Fibroblast of peridontal ligament (primary cell): Measurements from ENCODE around the gene GCC1.

Experiments used
- DNase-seq: peaks from one replicate; pipeline ENCODE4 v3.0.0-alpha.2; 2010; ENCODE audit errors: extremely low read depth

GCC1 gene

GRCh38 chr7:127536741-127537140, 48.7 kb downstream of the GCC1 start:
- no peak for DNase-seq

DNA sequence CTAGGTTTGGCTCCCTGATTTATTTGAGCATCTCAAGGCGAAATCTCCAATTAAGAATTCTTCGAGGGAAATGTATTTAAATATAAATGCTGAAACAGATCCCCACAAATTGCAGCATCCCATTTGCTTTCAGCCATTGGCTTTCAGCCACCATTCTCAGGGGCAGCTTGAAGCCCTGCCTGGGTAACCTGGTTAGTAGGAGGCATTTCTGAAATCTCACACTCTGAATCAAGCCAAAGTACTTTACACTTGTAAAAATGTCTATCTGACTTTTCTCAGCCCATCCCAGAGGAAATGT, 49.1 kb downstream of the GCC1 start:
- no peak for DNase-seq

- DNase-seq = no peak
These were observed 49.6 kb downstream of the GCC1 start for GRCh38 chr7:127535546-127536393.

DNA sequence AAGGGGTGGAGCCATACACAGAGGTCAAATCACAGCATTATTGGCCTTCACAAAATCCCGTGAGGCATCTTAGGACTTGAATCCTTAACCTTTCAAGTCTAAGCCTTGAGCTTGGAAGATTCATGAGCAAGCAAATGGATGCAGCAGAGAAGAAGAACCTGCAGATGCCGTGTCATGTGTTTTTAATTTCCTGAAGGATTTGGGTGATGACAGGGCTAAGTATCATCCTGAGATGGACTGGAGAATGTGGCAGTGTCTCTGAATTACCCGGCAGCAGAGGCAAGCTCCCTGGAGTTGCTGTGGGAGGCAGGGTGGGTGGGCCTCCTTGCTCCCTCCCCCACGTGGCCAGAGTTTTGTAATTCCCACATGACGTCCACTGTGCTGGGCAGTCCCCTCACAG, 50.8 kb downstream of the GCC1 start:
- DNase-seq = no peak

DNA sequence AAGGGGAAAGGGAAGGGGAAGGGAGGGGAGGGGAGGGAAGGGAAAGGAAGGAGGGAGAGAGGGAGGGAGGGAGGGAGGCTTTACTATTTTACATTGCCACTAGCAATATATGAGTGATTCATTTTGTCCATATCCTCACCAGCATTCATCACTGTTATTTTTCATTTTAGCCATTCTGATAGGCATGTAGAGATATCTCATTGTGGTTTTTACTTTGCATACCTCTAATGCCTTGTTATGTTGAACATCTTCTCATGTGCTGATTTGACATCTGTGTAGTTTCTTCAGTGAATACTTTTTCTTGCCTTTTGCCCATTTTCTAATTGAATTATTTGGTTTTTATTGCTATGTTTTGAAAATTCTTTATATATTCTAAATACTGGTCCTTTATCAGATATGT, 52.7 kb downstream of the GCC1 start:
- no peak for DNase-seq

GRCh38 chr7:127532151-127532550, 53.2 kb downstream of the GCC1 start:
- no peak for DNase-seq
